Breast epithelium (tissue), 4 donors: ENCODE measurements around the gene SMIM15. TPM values are rescaled to one million over a fixed set of nuclear protein-coding genes. Genes with fewer than 3 reads are reported as not detected.
"Not testable (repeated sequence)": the region's sequence is repeated elsewhere in the genome, so short reads cannot be mapped to it uniquely, and the experiment has no call there.

Source experiments
- DNase-seq, 2 donors: peaks; one replicate each; pipeline ENCODE4 v3.0.0-alpha.2; 2019; ENCODE audit warnings: low spot score in 2 of 2
- H3K27ac ChIP-seq, 2 donors: fragments of 200-600 bp; sonication (generic) in 1 of 2; one replicate each; pipeline ENCODE4 v1.5.1; 2016 to 2019; ENCODE audit warnings: mild to moderate bottlenecking in 1 of 2
- H3K27me3 ChIP-seq, 2 donors: fragments of 200-600 bp; sonication (generic) in 1 of 2; one replicate each; pipeline versions ENCODE4 v1.5.1 to v1.6.0; 2017 to 2019; ENCODE audit warnings: control low read depth in 1 of 2, mild to moderate bottlenecking in 1 of 2
- H3K36me3 ChIP-seq: fragments of 200-600 bp; one replicate; pipeline ENCODE4 v1.5.1; 2019
- H3K4me1 ChIP-seq, 2 donors: fragments of 200-600 bp; sonication (generic); one replicate each; pipeline ENCODE4 v1.5.1; 2016 to 2019; ENCODE audit warnings: control low read depth in 1 of 2
- H3K4me3 ChIP-seq, 3 donors: fragments of 200-600 bp; sonication (generic); 1 replicate in 2 of 3; 2 replicates in 1 of 3; pipeline ENCODE4 v1.5.1; 2016 to 2019; ENCODE audit warnings: mild to moderate bottlenecking in 3 of 3, moderate library complexity in 2 of 3
- H3K9me3 ChIP-seq, 2 donors: fragments of 200-600 bp; sonication (generic) in 1 of 2; one replicate each; pipeline ENCODE4 v1.5.1; 2016 to 2019; ENCODE audit warnings: control low read depth in 1 of 2
- POLR2A ChIP-seq: fragments of 450-650 bp; IDR thresholded peaks from one replicate; pipeline ENCODE4 v1.6.1; 2016; ENCODE audit warnings: antibody characterized with exemption, mild to moderate bottlenecking, moderate library complexity
- POLR2AphosphoS5 ChIP-seq, 3 donors: sonication (generic); formaldehyde crosslinking; IDR thresholded peaks; one replicate each; pipeline ENCODE4 v1.6.1; 2017; ENCODE audit warnings: antibody characterized with exemption in 3 of 3
- intact Hi-C: fragments of 100-400 bp; cut with DNase I; formaldehyde crosslinking; loops from one replicate; pipeline ENCODE4 v1.15.1; 2023; ENCODE audit warnings: low total_unique reads
- total RNA-seq, 3 donors: library from RNA; depleted of rRNA; stranded (reverse); fragments of >200 nt; gene quantifications; one replicate each; pipeline ENCODE4 v1.1.0, GENCODE V29; 2016
- TF ChIP-seq, protein P1 (sequence below), 3 donors: fragments of 450-650 bp; IDR thresholded peaks; one replicate each; pipeline ENCODE4 v1.5.1; 2016 to 2017; ENCODE audit warnings: antibody characterized with exemption in 3 of 3, mild to moderate bottlenecking in 3 of 3, moderate library complexity in 3 of 3

Gene SMIM15
- total RNA-seq, 3 donors from 2014 or later = 31.4 to 34.0 (median 31.8) TPM

DNA sequence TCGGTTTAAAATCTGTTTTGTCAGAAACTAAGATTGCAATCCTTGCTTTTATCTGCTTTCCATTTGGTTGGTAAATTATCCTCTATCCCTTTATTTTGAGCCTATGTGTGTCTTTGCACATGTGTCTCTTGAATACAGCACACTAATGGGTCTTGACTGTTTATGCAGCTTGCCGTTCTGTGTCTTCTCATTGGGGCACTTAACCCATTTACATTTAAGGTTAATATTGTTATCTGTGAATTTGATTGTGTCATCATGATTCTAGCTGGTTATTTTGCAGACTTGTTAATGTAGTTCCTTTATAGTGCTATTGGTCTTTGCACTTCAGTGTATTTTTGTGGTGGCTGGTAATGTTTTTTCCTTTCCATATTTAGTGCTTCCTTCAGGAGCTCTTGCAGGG, 36.3 kb upstream of the SMIM15 start:
- H3K4me1 ChIP-seq = no peaks in the 10 kb centered on the region
- no peak overlapping the region for H3K4me3 ChIP-seq
- H3K36me3 ChIP-seq = no peaks in the 10 kb centered on the region
- no peaks in the 10 kb centered on the region for H3K9me3 ChIP-seq
- DNase-seq = no peak
- no peak overlapping the region for H3K27ac ChIP-seq
- intact Hi-C loops = no loop called here
- TF ChIP-seq POLR2AphosphoS5 (IDR thresholded peaks at IDR 0.05) (no peak), POLR2A (no peak)
- TF ChIP-seq, protein P1, sequence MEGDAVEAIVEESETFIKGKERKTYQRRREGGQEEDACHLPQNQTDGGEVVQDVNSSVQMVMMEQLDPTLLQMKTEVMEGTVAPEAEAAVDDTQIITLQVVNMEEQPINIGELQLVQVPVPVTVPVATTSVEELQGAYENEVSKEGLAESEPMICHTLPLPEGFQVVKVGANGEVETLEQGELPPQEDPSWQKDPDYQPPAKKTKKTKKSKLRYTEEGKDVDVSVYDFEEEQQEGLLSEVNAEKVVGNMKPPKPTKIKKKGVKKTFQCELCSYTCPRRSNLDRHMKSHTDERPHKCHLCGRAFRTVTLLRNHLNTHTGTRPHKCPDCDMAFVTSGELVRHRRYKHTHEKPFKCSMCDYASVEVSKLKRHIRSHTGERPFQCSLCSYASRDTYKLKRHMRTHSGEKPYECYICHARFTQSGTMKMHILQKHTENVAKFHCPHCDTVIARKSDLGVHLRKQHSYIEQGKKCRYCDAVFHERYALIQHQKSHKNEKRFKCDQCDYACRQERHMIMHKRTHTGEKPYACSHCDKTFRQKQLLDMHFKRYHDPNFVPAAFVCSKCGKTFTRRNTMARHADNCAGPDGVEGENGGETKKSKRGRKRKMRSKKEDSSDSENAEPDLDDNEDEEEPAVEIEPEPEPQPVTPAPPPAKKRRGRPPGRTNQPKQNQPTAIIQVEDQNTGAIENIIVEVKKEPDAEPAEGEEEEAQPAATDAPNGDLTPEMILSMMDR (IDR thresholded peaks at IDR 0.05) = no peak
- no peaks in the 10 kb centered on the region for H3K27me3 ChIP-seq

DNA sequence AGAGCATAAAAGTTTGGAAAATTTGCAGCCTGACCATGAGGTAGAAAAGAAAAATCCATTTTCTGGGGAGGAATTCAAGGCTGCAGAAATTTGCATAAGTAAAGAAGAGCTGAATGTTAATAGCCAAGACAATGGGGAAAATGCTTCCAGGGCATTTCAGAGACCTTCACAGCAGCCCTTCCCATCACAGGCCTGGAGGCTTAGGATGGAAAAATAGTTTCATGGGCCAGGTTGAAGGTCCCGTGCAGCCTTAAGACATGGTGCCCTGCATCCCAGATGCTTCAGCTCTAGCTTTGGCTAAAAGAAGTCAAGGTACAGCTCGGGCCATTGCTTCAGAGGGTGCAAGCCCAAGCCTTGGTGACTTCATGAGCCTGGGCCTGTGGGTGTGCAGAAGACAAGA, 25.6 kb upstream of the SMIM15 start:
- H3K4me3 ChIP-seq, H3K9me3 ChIP-seq, H3K4me1 ChIP-seq, DNase-seq, intact Hi-C loops, H3K27ac ChIP-seq, H3K36me3 ChIP-seq, H3K27me3 ChIP-seq: not testable (repeated sequence)

DNA sequence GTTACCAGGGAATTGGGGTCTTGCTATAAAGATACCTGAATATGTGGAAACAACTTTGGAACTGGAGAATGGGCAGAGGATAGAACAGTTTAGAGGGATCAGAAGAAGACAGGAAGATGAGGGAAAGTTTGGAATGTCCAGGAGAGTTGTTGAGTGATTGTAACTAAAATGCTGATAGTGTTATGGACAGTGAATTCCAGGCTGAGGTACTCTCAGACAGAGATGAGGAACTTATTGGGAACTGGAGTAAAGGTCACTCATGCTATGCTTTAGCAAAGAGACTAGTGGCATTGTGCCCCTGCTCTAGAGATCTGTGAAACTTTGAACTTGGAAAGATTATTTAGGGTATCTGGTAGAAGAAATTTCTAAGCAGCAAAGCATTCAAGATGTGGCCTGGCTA, 25.1 kb upstream of the SMIM15 start:
- H3K27ac ChIP-seq, intact Hi-C loops: not testable (repeated sequence)

DNA sequence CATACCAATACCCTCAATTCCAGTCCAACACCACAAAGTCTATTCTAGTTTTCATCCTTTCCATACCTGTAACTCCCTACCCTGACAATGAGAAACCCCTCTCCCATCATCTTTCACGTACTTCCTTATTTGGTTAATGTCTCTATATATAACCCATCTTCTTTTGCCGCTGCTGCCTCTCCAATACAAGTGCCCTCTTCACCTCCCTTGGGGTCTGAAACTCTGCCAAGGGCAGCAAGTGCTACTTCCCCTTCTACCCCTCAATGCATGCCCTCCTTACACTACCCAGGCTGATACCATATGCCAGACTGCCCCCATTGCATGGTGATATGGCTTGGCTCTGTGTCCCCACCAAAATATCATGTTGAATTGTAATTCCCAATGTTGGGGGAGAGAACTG, 24.4 kb upstream of the SMIM15 start:
- no peak for TF ChIP-seq POLR2AphosphoS5 (IDR thresholded peaks at IDR 0.05)
- TF ChIP-seq POLR2A = no peak
- TF ChIP-seq, protein P1 (IDR thresholded peaks at IDR 0.05) = no peak
- DNase-seq = no peak
- Histone ChIP-seq H3K4me1 (no peaks in the 10 kb centered on the region), H3K9me3 (no peaks in the 10 kb centered on the region), H3K27me3 (no peaks in the 10 kb centered on the region), H3K36me3 (no peaks in the 10 kb centered on the region), H3K27ac (no peak overlapping the region), H3K4me3 (no peak overlapping the region)
- intact Hi-C loops = no loop called here

More for the DNA sequence above, 25.1 kb upstream of the SMIM15 start:
- H3K9me3 ChIP-seq, H3K4me3 ChIP-seq, H3K27me3 ChIP-seq, H3K4me1 ChIP-seq, DNase-seq, H3K36me3 ChIP-seq: not testable (repeated sequence)

DNA sequence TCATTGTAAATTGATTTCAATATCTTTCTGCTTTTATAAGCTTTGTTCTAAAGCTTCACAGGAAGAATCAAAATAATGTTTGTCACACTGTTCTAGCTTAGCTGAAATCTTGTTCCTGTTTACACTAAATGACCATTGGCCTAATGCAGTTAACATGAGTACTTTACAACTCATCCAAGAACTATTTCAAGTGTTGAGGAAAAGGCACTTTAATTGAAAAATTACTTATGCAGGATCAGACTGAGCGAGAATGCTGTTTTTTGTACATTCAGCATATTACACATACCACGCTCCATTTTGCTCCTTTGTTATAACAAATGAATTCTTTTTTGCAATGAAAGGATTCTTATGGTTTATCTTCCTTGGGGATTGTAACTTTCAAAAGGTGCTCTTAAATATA, 22.4 kb upstream of the SMIM15 start:
- H3K4me3 ChIP-seq = no peak overlapping the region
- DNase-seq = no peak
- no peaks in the 10 kb centered on the region for H3K9me3 ChIP-seq
- intact Hi-C loops = no loop called here
- no peak overlapping the region for H3K27ac ChIP-seq
- no peaks in the 10 kb centered on the region for H3K27me3 ChIP-seq
- H3K36me3 ChIP-seq = no peaks in the 10 kb centered on the region
- TF ChIP-seq POLR2A (no peak), POLR2AphosphoS5 (IDR thresholded peaks at IDR 0.05) (no peak)
- TF ChIP-seq, protein P1 (IDR thresholded peaks at IDR 0.05) = no peak
- H3K4me1 ChIP-seq = no peaks in the 10 kb centered on the region

DNA sequence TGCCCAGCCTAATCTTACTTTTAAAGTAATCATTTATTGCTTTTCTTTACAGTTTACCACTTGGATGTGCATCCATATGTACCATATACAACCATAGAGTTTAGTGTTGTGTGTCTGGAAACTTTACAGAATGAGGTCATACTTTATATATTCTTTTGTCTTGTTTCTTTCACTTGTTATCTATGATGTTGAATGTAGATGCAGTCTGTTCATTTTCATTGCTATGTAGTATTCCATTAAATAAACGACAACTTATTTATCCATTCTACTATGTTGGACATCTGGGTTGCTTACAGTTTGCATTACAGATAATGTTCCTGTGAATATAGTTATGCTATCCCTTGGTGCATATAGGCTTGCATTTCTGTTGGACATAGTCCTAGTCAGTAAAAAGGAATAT, 21.3 kb upstream of the SMIM15 start:
- TF ChIP-seq POLR2A (no peak), POLR2AphosphoS5 (IDR thresholded peaks at IDR 0.05) (no peak)
- Histone ChIP-seq H3K27ac (no peak overlapping the region), H3K4me1 (no peaks in the 10 kb centered on the region), H3K9me3 (no peaks in the 10 kb centered on the region), H3K36me3 (no peaks in the 10 kb centered on the region), H3K27me3 (no peaks in the 10 kb centered on the region), H3K4me3 (no peak overlapping the region)
- DNase-seq = no peak
- intact Hi-C loops = no loop called here

DNA sequence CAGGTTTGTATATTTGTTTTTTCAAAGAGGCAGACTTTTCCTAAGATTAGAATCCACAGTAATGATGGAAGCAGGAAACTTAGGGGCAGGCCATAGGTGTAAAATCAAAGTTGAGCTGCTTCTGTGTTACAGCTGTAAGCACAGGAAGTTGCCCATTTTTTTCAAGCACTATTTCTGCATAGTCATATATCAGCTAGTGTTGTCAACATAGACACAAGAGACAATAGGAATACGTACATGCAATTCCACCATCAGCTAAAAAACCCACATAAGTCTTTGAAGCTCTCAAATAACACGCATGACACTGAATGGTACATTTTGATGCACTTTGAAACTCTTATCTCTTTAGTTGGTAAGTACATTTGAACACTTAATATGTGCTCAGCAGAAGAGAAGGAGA, 20.2 kb upstream of the SMIM15 start:
- no peak overlapping the region for H3K27ac ChIP-seq
- no peaks in the 10 kb centered on the region for H3K27me3 ChIP-seq
- no peaks in the 10 kb centered on the region for H3K36me3 ChIP-seq
- no peaks in the 10 kb centered on the region for H3K9me3 ChIP-seq
- no peak for DNase-seq
- intact Hi-C loops = no loop called here
- TF ChIP-seq POLR2A = no peak
- no peak for TF ChIP-seq POLR2AphosphoS5 (IDR thresholded peaks at IDR 0.05)
- TF ChIP-seq, protein P1 (IDR thresholded peaks at IDR 0.05) = no peak
- no peak overlapping the region for H3K4me3 ChIP-seq
- H3K4me1 ChIP-seq = no peaks in the 10 kb centered on the region
